H7 (cell line): ENCODE data around the gene EMC9. TPM values are rescaled to one million over a fixed set of nuclear protein-coding genes. Genes with fewer than 3 reads are reported as not detected.

ENCODE experiments used
- DNase-seq: peaks from one replicate; pipeline ENCODE4 v3.0.0; 2012
- H3K27me3 ChIP-seq: 2 replicates; pipeline ENCODE4 v1.6.0; 2011; ENCODE audit warnings: mild to moderate bottlenecking, low read length; ENCODE audit not compliant: control insufficient read depth, insufficient read depth
- H3K36me3 ChIP-seq: replicated peaks from 2 replicates; pipeline ENCODE4 v1.5.1; 2011; ENCODE audit warnings: low read length; ENCODE audit not compliant: control insufficient read depth, insufficient read depth
- H3K4me3 ChIP-seq: 2 replicates; pipeline ENCODE4 v1.5.1; 2011; ENCODE audit warnings: low read depth, mild to moderate bottlenecking, control low read depth, low read length, moderate library complexity; ENCODE audit not compliant: insufficient read depth
- total RNA-seq: library from RNA; depleted of rRNA; stranded (reverse); fragments of >200 nt; shearing (Covaris generic); gene quantifications from 2 replicates; pipeline ENCODE4 v1.2.3, GENCODE V29; 2014

Gene EMC9
- total RNA-seq, 1 experiment from 2014 or later = 35.9 TPM

DNA sequence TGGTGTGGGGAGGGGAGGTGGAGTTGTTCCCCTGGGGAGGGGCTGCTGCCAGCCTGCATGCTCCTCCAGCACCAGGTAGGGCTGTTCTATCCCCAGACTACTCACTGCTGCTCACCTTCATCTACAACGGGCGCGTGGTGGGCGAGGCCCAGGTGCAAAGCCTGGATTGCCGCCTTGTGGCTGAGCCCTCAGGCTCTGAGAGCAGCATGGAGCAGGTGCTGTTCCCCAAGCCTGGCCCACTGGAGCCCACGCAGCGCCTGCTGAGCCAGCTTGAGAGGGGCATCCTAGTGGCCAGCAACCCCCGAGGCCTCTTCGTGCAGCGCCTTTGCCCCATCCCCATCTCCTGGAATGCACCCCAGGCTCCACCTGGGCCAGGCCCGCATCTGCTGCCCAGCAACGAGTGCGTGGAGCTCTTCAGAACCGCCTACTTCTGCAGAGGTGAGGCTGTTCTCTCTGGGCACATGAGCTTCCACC, 23.2 kb upstream of the EMC9 start:
- Histone ChIP-seq H3K4me3 (no peak overlapping the region), H3K27me3 (no peaks in the 10 kb centered on the region), H3K36me3 (peaks cover 13% of the 10 kb centered on the region)
- no peak for DNase-seq

DNA sequence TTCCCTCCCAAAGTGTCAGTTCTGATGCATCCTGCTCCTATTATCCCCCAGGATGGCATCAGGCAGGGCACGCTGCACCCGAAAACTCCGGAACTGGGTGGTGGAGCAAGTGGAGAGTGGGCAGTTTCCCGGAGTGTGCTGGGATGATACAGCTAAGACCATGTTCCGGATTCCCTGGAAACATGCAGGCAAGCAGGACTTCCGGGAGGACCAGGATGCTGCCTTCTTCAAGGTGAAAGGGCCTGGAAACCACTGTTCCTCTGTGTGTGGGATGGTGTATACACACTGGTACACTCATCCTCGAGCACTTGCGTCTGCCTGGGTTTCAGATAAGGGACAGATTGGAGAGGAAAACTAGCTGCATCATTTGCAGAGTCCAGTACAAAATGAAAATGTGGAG, 20.7 kb upstream of the EMC9 start:
- Histone ChIP-seq H3K36me3 (peaks cover 28% of the 10 kb centered on the region), H3K27me3 (no peaks in the 10 kb centered on the region), H3K4me3 (no peak overlapping the region)
- DNase-seq = no peak

DNA sequence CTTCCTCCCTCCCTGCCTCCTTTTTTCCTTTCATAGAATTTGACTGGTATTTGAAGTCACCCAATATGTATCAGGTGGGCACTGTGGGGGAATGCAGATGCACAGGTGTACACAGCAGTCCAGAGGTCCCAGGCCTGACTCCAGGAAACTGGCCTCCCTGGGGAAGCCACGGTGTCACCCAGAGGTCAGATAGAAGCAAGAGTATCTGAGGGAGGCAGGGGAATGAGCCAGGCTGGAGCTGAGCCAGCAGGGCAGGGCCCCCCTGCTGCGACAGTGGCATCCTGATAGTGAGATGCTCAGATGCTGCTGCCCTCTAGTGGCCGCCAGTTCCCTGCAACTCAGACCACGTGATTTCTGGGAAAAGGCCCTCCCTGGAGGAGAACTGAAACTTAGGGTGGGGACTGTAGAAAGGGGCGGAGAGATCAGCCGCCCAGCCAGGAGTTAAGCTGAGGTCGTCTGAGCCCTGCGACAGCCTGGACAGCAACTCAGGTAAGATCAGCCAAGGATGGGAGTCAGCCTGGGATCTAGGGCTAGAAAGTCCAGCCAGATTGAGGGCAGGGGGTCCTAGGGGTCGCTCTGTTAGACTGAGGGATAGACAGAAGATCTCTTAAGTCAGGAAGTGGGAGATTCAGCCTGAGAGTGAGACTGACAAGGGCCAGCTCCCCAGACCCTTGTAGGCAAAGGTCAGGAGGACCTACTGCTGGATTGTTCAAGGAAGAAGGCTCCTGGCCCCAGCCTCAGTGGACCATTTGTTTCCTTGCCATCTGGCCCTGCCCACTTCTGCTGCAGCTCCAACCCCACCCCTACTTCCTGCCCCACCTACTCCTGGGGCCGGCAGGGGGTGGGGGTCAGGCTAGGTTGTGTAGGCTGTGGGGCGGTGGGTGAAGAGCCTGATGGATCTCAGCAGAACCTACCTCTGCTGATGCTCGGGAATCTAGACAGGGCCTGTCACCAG, 19.7 kb upstream of the EMC9 start, which contains the start of gene IRF9:
IRF9 (plus strand) TSS at position 416 of the 955 bp plus-strand sequence. CDS start 880 bp downstream, outside the sequence.
- DNase-seq = peak; percentile 98
- peaks cover 33% of the 10 kb centered on the region for H3K36me3 ChIP-seq
- no peaks in the 10 kb centered on the region for H3K27me3 ChIP-seq
- H3K4me3 ChIP-seq = peak within 1 kb of the TSS; percentile 41

- peaks cover 38% of the 10 kb centered on the region for H3K36me3 ChIP-seq
- H3K27me3 ChIP-seq = no peaks in the 10 kb centered on the region
- no peak overlapping the region for H3K4me3 ChIP-seq
- DNase-seq = no peak
Observed at GRCh38 chr14:24160499-24160849, 19.1 kb upstream of the EMC9 start.

GRCh38 chr14:24159777-24160498, 18.5 kb upstream of the EMC9 start:
- no peak for DNase-seq
- Histone ChIP-seq H3K4me3 (no peak overlapping the region), H3K27me3 (no peaks in the 10 kb centered on the region), H3K36me3 (peaks cover 40% of the 10 kb centered on the region)

DNA sequence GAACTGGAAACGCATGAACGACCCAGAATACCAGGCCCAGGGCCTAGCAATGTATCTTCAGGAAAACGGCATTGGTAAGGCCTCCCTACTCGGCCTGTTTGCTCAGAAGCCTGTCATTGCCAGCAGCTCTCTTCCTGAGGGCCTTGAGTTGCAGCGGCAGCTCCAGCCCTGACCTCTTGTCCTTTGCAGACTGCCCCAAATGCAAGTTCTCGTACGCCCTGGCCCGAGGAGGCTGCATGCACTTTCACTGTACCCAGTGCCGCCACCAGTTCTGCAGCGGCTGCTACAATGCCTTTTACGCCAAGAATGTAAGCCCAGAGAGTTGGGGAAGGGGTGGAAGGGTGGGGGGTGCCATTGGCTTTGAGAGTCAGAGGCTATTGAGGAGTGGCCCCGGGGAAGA, 15.9 kb upstream of the EMC9 start:
- H3K27me3 ChIP-seq = no peaks in the 10 kb centered on the region
- no peak for DNase-seq
- H3K4me3 ChIP-seq = no peak overlapping the region
- H3K36me3 ChIP-seq = peaks cover 43% of the 10 kb centered on the region

- Histone ChIP-seq H3K36me3 (peaks cover 44% of the 10 kb centered on the region), H3K4me3 (no peak overlapping the region), H3K27me3 (no peaks in the 10 kb centered on the region)
- DNase-seq = no peak
Observed at GRCh38 chr14:24156840-24157239, 15.4 kb upstream of the EMC9 start.

DNA sequence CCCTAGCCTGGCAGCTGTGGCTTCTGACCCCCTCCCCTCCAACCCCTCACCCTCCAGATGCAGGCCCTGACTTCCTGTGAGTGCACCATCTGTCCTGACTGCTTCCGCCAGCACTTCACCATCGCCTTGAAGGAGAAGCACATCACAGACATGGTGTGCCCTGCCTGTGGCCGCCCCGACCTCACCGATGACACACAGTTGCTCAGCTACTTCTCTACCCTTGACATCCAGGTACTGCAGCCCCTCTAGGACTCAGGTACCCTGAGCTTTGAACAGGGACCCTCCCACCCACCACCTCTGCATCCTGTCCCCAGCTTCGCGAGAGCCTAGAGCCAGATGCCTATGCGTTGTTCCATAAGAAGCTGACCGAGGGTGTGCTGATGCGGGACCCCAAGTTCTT, 13.7 kb upstream of the EMC9 start:
- DNase-seq = no peak
- peaks cover 59% of the 10 kb centered on the region for H3K36me3 ChIP-seq
- no peak overlapping the region for H3K4me3 ChIP-seq
- H3K27me3 ChIP-seq = no peaks in the 10 kb centered on the region

- H3K27me3 ChIP-seq = no peaks in the 10 kb centered on the region
- H3K4me3 ChIP-seq = no peak overlapping the region
- DNase-seq = no peak
- H3K36me3 ChIP-seq = peaks cover 46% of the 10 kb centered on the region
Observed at GRCh38 chr14:24151404-24152080, 10.2 kb upstream of the EMC9 start.

GRCh38 chr14:24150993-24151392, 9.6 kb upstream of the EMC9 start:
- no peak for DNase-seq
- H3K27me3 ChIP-seq = no peaks in the 10 kb centered on the region
- H3K4me3 ChIP-seq = no peak overlapping the region
- peaks cover 44% of the 10 kb centered on the region for H3K36me3 ChIP-seq

- DNase-seq = no peak
- Histone ChIP-seq H3K36me3 (peaks cover 40% of the 10 kb centered on the region), H3K4me3 (no peak overlapping the region), H3K27me3 (no peaks in the 10 kb centered on the region)
Observed at GRCh38 chr14:24150567-24150966, 9.2 kb upstream of the EMC9 start.

DNA sequence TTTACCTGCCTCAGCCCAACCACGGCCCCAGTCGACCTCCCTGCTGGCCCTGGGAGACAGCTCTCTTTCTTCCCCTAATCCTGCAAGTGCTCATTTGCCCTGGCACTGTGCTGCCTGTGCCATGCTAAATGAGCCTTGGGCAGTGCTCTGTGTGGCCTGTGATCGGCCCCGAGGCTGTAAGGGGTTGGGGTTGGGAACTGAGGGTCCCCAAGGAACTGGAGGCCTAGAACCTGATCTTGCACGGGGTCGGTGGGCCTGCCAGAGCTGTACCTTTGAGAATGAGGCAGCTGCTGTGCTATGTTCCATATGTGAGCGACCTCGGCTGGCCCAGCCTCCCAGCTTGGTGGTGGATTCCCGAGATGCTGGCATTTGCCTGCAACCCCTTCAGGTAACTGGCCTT, 8.7 kb upstream of the EMC9 start:
- no peaks in the 10 kb centered on the region for H3K27me3 ChIP-seq
- H3K4me3 ChIP-seq = no peak overlapping the region
- no peak for DNase-seq
- H3K36me3 ChIP-seq = peaks cover 36% of the 10 kb centered on the region

DNA sequence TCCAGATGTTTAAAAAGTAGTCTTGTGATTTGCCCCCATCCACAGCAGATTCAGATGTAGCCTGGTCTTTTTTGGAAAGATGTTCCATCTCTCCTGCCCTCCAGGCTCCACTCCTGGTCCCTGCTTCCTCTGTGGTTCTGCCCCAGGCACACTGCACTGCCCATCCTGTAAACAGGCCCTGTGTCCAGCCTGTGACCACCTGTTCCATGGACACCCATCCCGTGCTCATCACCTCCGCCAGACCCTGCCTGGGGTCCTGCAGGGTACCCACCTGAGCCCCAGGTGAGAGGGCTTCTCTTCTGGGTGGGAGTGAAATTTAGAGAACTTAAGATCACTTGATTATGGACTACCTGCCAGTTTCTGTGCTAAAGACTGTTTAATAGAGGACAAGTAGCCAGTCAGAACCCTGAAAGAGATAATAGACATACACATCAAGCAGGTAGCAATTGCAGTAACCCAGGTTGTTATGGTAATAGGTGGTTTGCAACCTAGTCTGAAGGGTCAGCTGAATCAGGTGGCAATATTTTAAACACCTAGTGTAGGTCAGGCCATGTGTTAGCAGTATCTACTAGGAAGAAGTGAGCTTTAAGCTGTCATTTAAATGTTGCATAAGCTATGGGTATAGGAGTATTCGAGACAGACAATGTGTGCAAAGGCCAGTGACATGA, 8.0 kb upstream of the EMC9 start:
- no peaks in the 10 kb centered on the region for H3K27me3 ChIP-seq
- no peak overlapping the region for H3K4me3 ChIP-seq
- no peak for DNase-seq
- peaks cover 34% of the 10 kb centered on the region for H3K36me3 ChIP-seq

- H3K36me3 ChIP-seq = peaks cover 35% of the 10 kb centered on the region
- H3K4me3 ChIP-seq = peak overlapping the region; percentile 84
- no peaks in the 10 kb centered on the region for H3K27me3 ChIP-seq
- no peak for DNase-seq
Observed at GRCh38 chr14:24147761-24148428, 6.5 kb upstream of the EMC9 start.
